SH-SY5Y (cell line): ENCODE results near the gene PNPLA7.

Experiments
- GATA2 ChIP-seq: IDR thresholded peaks from 2 replicates; pipeline ENCODE4 v1.6.1; 2011; ENCODE audit warnings: mild to moderate bottlenecking, low read depth, low read length
- GATA3 ChIP-seq: IDR thresholded peaks from 2 replicates; pipeline ENCODE4 v1.6.1; 2011; ENCODE audit warnings: low read depth, mild to moderate bottlenecking, low read length, moderate library complexity

DNA sequence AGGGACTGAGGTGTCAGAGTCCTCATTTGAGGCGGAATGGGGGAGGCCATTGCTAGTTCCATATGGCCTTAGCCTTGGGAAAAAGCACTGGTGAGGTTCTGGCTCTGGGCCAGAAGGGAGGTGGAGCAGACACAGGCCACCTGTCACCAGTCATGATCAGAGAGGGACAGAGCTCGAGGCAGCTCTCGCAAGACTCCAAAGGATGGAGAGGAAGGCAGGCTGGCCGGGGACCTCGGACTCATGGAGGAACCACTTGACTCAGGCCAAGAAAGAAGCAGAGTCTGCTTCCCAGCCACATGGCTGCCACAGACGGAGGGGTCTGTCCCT, 61.9 kb downstream of the PNPLA7 start:
- no peak for TF ChIP-seq GATA2
- TF ChIP-seq GATA3, result no peak
